ENCODE results near the gene ITGB2.
A peak's percentile ranks its signal among the peaks of the same experiment; 100 is the strongest.

ITGB2 gene

GRCh38 chr21:44920694-44921604, at the start of gene ITGB2:
TSS of gene ITGB2 (minus strand) at chr21:44920899. CDS start at chr21:44910782, 10,117 bp downstream.
- DNase-seq: peak; percentile 57 to 62

GRCh38 chr21:44969931-44970755, 49.4 kb upstream of the ITGB2 start:
- no peak for DNase-seq

GRCh38 chr21:44969066-44969670, 48.5 kb upstream of the ITGB2 start:
- no peak for DNase-seq

GRCh38 chr21:44967082-44968047, 46.7 kb upstream of the ITGB2 start:
- DNase-seq: no peak

- DNase-seq: no peak
These were observed 45.7 kb upstream of the ITGB2 start for GRCh38 chr21:44966135-44967081.

GRCh38 chr21:44965251-44966022, 44.7 kb upstream of the ITGB2 start:
- DNase-seq: peak; percentile 28 to 34

GRCh38 chr21:44964381-44964780, 43.7 kb upstream of the ITGB2 start:
- no peak for DNase-seq

- DNase-seq: no peak
These were observed 41.8 kb upstream of the ITGB2 start for GRCh38 chr21:44962403-44962966.

- DNase-seq: no peak
These were observed 39.7 kb upstream of the ITGB2 start for GRCh38 chr21:44960141-44961092.

- DNase-seq: no peak
These were observed 38.8 kb upstream of the ITGB2 start for GRCh38 chr21:44959376-44960091.

- DNase-seq: no peak
These were observed 37.9 kb upstream of the ITGB2 start for GRCh38 chr21:44958471-44959191.

GRCh38 chr21:44957901-44958451, 37.3 kb upstream of the ITGB2 start:
- DNase-seq: no peak

- DNase-seq: no peak
These were observed 36.5 kb upstream of the ITGB2 start for GRCh38 chr21:44957047-44957831.

- no peak for DNase-seq
These were observed 35.8 kb upstream of the ITGB2 start for GRCh38 chr21:44956356-44957046.

GRCh38 chr21:44955798-44956175, 35.1 kb upstream of the ITGB2 start:
- no peak for DNase-seq
